ENCODE results near the gene CORT.
"Not testable (repeated sequence)": the region's sequence is repeated elsewhere in the genome, so short reads cannot be mapped to it uniquely, and the experiment has no call there.

Gene CORT

DNA sequence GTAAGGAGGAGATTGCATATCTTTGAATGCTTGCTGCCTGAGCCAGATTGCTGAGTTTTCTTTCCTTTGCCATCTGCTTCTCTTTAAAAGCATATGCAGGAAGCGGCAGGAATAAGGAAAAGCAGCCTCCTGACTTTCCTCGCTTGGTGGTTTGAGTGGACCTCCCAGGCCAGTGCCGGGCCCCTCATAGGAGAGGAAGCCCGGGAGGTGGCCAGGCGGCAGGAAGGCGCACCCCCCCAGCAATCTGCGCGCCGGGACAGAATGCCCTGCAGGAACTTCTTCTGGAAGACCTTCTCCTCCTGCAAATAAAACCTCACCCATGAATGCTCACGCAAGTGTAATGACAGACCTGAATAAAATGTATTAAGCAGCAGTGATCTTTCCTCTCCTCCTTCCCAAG is 1.5 kb downstream of the CORT start:
- H3K4me3 ChIP-seq (ENCODE audit: insufficient read depth, low read depth, low read length, poor library complexity, severe bottlenecking): no peak overlapping the region
- no peaks in the 10 kb centered on the region for H3K27me3 ChIP-seq (replicated peaks; ENCODE audit: control insufficient read depth, insufficient read depth, low read length, poor library complexity, severe bottlenecking)
- DNase-seq: no peak
- no peaks in the 10 kb centered on the region for H3K4me1 ChIP-seq (ENCODE audit: control insufficient read depth, insufficient read depth, low read length, poor library complexity, severe bottlenecking)
- H3K9me3 ChIP-seq (ENCODE audit: control insufficient read depth, low read length): no peaks in the 10 kb centered on the region
- H3K27ac ChIP-seq (ENCODE audit: insufficient read depth, low read length, poor library complexity, severe bottlenecking): no peak overlapping the region
- H3K36me3 ChIP-seq (ENCODE audit: control insufficient read depth, insufficient read depth, low read length): no peaks in the 10 kb centered on the region

GRCh38 chr1:10456048-10456447 is 6.2 kb downstream of the CORT start:
- Histone ChIP-seq H3K27ac (ENCODE audit: insufficient read depth, low read length, poor library complexity, severe bottlenecking) (no peak overlapping the region), H3K27me3 (replicated peaks; ENCODE audit: control insufficient read depth, insufficient read depth, low read length, poor library complexity, severe bottlenecking) (no peaks in the 10 kb centered on the region), H3K36me3 (ENCODE audit: control insufficient read depth, insufficient read depth, low read length) (peaks cover under 1% of the 10 kb centered on the region), H3K4me1 (ENCODE audit: control insufficient read depth, insufficient read depth, low read length, poor library complexity, severe bottlenecking) (no peaks in the 10 kb centered on the region), H3K4me3 (ENCODE audit: insufficient read depth, low read depth, low read length, poor library complexity, severe bottlenecking) (no peak overlapping the region), H3K9me3 (ENCODE audit: control insufficient read depth, low read length) (no peaks in the 10 kb centered on the region)
- DNase-seq: no peak

GRCh38 chr1:10456661-10457060 is 6.8 kb downstream of the CORT start:
- H3K27me3 ChIP-seq (replicated peaks; ENCODE audit: control insufficient read depth, insufficient read depth, low read length, poor library complexity, severe bottlenecking): no peaks in the 10 kb centered on the region
- no peaks in the 10 kb centered on the region for H3K4me1 ChIP-seq (ENCODE audit: control insufficient read depth, insufficient read depth, low read length, poor library complexity, severe bottlenecking)
- no peak overlapping the region for H3K4me3 ChIP-seq (ENCODE audit: insufficient read depth, low read depth, low read length, poor library complexity, severe bottlenecking)
- H3K27ac ChIP-seq (ENCODE audit: insufficient read depth, low read length, poor library complexity, severe bottlenecking): no peak overlapping the region
- H3K36me3 ChIP-seq (ENCODE audit: control insufficient read depth, insufficient read depth, low read length): peaks cover 6% of the 10 kb centered on the region
- no peak for DNase-seq
- no peaks in the 10 kb centered on the region for H3K9me3 ChIP-seq (ENCODE audit: control insufficient read depth, low read length)

DNA sequence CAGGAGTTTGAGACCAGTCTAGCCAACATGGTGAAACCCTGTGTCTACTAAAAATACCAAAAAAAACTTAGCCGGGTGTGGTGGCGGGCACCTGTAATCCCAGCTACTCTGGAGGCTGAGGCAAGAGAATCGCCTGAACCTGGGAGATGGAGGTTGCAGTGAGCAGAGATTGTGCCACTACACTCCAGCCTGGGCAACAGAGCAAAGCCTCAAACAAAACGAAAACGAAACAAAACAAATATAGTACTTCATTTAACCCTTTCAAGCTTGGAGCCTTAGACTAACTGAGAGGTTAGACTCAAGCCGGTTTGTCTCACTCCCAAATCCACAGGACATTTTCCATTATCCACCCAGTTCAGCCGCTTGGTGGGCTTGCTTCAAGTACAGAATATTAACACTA is 7.6 kb downstream of the CORT start:
- DNase-seq; H3K36me3 ChIP-seq (ENCODE audit: control insufficient read depth, insufficient read depth, low read length); H3K27ac ChIP-seq (ENCODE audit: insufficient read depth, low read length, poor library complexity, severe bottlenecking); H3K27me3 ChIP-seq (replicated peaks; ENCODE audit: control insufficient read depth, insufficient read depth, low read length, poor library complexity, severe bottlenecking); H3K4me1 ChIP-seq (ENCODE audit: control insufficient read depth, insufficient read depth, low read length, poor library complexity, severe bottlenecking); H3K4me3 ChIP-seq (ENCODE audit: insufficient read depth, low read depth, low read length, poor library complexity, severe bottlenecking); H3K9me3 ChIP-seq (ENCODE audit: control insufficient read depth, low read length): not testable (repeated sequence)

- H3K27me3 ChIP-seq (replicated peaks; ENCODE audit: control insufficient read depth, insufficient read depth, low read length, poor library complexity, severe bottlenecking): no peaks in the 10 kb centered on the region
- peaks cover 12% of the 10 kb centered on the region for H3K36me3 ChIP-seq (ENCODE audit: control insufficient read depth, insufficient read depth, low read length)
- DNase-seq: no peak
- H3K4me3 ChIP-seq (ENCODE audit: insufficient read depth, low read depth, low read length, poor library complexity, severe bottlenecking): no peak overlapping the region
- no peaks in the 10 kb centered on the region for H3K9me3 ChIP-seq (ENCODE audit: control insufficient read depth, low read length)
- H3K27ac ChIP-seq (ENCODE audit: insufficient read depth, low read length, poor library complexity, severe bottlenecking): no peak overlapping the region
- H3K4me1 ChIP-seq (ENCODE audit: control insufficient read depth, insufficient read depth, low read length, poor library complexity, severe bottlenecking): no peaks in the 10 kb centered on the region
Observed at GRCh38 chr1:10457875-10458274, 8.0 kb downstream of the CORT start.

DNA sequence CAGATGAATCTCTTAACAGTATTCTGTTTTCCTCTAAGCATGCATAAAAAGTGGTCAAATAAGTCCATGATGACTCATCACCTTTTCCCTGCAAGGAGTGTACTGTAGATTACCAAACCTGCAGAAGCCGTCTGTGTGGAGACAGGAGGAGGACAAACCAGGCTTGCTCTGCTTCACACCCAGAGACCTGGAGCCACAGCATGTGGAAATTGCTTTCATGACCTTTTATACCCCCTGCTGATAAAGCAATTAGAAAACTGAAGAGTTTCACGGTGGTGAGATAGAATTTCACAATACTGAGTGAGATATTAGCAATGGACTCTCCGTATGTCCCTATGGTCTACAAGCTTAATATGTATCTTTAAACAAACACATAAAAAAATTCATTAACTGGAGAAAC is 9.4 kb downstream of the CORT start:
- Histone ChIP-seq H3K27ac (ENCODE audit: insufficient read depth, low read length, poor library complexity, severe bottlenecking) (no peak overlapping the region), H3K4me1 (ENCODE audit: control insufficient read depth, insufficient read depth, low read length, poor library complexity, severe bottlenecking) (no peaks in the 10 kb centered on the region)
- no peak for DNase-seq

GRCh38 chr1:10467078-10467477 is 17.2 kb downstream of the CORT start:
- H3K9me3 ChIP-seq (ENCODE audit: control insufficient read depth, low read length): no peaks in the 10 kb centered on the region
- DNase-seq: no peak
- no peaks in the 10 kb centered on the region for H3K27me3 ChIP-seq (replicated peaks; ENCODE audit: control insufficient read depth, insufficient read depth, low read length, poor library complexity, severe bottlenecking)
- H3K36me3 ChIP-seq (ENCODE audit: control insufficient read depth, insufficient read depth, low read length): peaks cover 35% of the 10 kb centered on the region
- peaks cover 9% of the 10 kb centered on the region for H3K4me1 ChIP-seq (ENCODE audit: control insufficient read depth, insufficient read depth, low read length, poor library complexity, severe bottlenecking)
- H3K27ac ChIP-seq (ENCODE audit: insufficient read depth, low read length, poor library complexity, severe bottlenecking): no peak overlapping the region
- no peak overlapping the region for H3K4me3 ChIP-seq (ENCODE audit: insufficient read depth, low read depth, low read length, poor library complexity, severe bottlenecking)

More for the DNA sequence above, 9.4 kb downstream of the CORT start:
- Histone ChIP-seq H3K9me3 (ENCODE audit: control insufficient read depth, low read length) (no peaks in the 10 kb centered on the region), H3K27me3 (replicated peaks; ENCODE audit: control insufficient read depth, insufficient read depth, low read length, poor library complexity, severe bottlenecking) (no peaks in the 10 kb centered on the region), H3K4me3 (ENCODE audit: insufficient read depth, low read depth, low read length, poor library complexity, severe bottlenecking) (no peak overlapping the region), H3K36me3 (ENCODE audit: control insufficient read depth, insufficient read depth, low read length) (peaks cover 23% of the 10 kb centered on the region)

GRCh38 chr1:10470043-10470442 is 20.2 kb downstream of the CORT start:
- H3K4me3 ChIP-seq (ENCODE audit: insufficient read depth, low read depth, low read length, poor library complexity, severe bottlenecking): no peak overlapping the region
- H3K36me3 ChIP-seq (ENCODE audit: control insufficient read depth, insufficient read depth, low read length): peaks cover 15% of the 10 kb centered on the region
- no peak for DNase-seq
- H3K9me3 ChIP-seq (ENCODE audit: control insufficient read depth, low read length): no peaks in the 10 kb centered on the region
- no peaks in the 10 kb centered on the region for H3K27me3 ChIP-seq (replicated peaks; ENCODE audit: control insufficient read depth, insufficient read depth, low read length, poor library complexity, severe bottlenecking)
- peaks cover 16% of the 10 kb centered on the region for H3K4me1 ChIP-seq (ENCODE audit: control insufficient read depth, insufficient read depth, low read length, poor library complexity, severe bottlenecking)
- no peak overlapping the region for H3K27ac ChIP-seq (ENCODE audit: insufficient read depth, low read length, poor library complexity, severe bottlenecking)

- Histone ChIP-seq H3K4me1 (ENCODE audit: control insufficient read depth, insufficient read depth, low read length, poor library complexity, severe bottlenecking) (peaks cover 21% of the 10 kb centered on the region), H3K4me3 (ENCODE audit: insufficient read depth, low read depth, low read length, poor library complexity, severe bottlenecking) (peak overlapping the region; percentile 72)
- no peak for DNase-seq
Observed at GRCh38 chr1:10471411-10472219, 21.8 kb downstream of the CORT start.

DNA sequence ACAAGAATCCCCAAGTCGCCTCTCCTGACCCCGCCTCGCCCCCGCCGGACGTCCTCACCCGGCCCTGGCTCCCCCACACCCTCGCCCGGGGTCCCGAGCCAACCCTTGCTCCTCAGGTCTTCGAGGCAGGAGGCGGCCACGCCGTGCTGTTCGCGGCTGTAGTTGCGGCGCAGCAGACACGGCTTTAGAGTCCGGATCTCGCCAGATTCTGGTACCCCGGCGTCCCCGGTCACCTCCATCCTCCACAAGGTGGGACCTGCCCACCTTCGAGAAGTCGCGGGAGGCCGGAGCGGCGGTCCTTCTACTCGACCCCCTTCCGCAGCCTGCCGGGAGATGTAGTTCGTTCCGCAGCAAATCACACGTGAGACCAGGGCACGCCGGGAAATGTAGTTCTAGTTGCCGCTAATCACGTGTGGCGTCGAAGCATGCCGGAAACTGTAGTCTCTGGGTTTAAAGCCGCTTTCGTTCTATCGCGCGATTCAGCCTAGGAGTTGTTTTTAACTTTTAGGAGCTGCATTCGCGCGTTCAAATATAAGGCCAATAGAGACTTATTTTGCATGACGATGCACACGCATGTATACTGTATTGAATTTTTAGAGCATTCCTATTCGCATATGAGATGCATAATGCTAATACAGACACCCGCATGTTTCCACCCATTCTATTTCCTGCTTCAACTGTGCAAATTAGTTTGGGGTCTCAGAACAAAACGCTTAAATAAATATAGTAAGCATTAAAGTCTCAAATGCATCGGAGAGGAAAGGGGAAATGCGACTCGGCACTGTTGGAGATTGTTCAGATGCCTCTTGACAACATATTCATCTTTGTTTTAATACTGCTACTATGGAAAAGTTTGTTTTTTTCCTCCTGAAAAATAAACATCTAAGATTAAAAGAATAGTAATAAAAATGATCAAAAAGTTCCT is 22.7 kb downstream of the CORT start, which contains the start of gene DFFA:
Gene DFFA (minus strand): TSS at position 310 of the 925 bp plus-strand sequence. CDS start 71 bp downstream, at position 239.
- peak within 1 kb of the TSS; percentile 72 for H3K4me3 ChIP-seq (ENCODE audit: insufficient read depth, low read depth, low read length, poor library complexity, severe bottlenecking)
- H3K9me3 ChIP-seq (ENCODE audit: control insufficient read depth, low read length): no peaks in the 10 kb centered on the region
- no peaks in the 10 kb centered on the region for H3K27me3 ChIP-seq (replicated peaks; ENCODE audit: control insufficient read depth, insufficient read depth, low read length, poor library complexity, severe bottlenecking)
- peaks cover 15% of the 10 kb centered on the region for H3K36me3 ChIP-seq (ENCODE audit: control insufficient read depth, insufficient read depth, low read length)
- H3K4me1 ChIP-seq (ENCODE audit: control insufficient read depth, insufficient read depth, low read length, poor library complexity, severe bottlenecking): peaks cover 21% of the 10 kb centered on the region
- peak within 1 kb of the TSS; percentile 67 for H3K27ac ChIP-seq (ENCODE audit: insufficient read depth, low read length, poor library complexity, severe bottlenecking)
- DNase-seq: peak; percentile 77 to 86 (median 83)

More at GRCh38 chr1:10471411-10472219, 21.8 kb downstream of the CORT start:
- H3K36me3 ChIP-seq (ENCODE audit: control insufficient read depth, insufficient read depth, low read length): peaks cover 15% of the 10 kb centered on the region
- peak overlapping the region; percentile 67 for H3K27ac ChIP-seq (ENCODE audit: insufficient read depth, low read length, poor library complexity, severe bottlenecking)
- no peaks in the 10 kb centered on the region for H3K9me3 ChIP-seq (ENCODE audit: control insufficient read depth, low read length)
- H3K27me3 ChIP-seq (replicated peaks; ENCODE audit: control insufficient read depth, insufficient read depth, low read length, poor library complexity, severe bottlenecking): no peaks in the 10 kb centered on the region

Data from effector memory CD4-positive, alpha-beta T cell (primary cell).